ENCODE data around the gene JUP. TPM values are rescaled to one million over a fixed set of nuclear protein-coding genes. Genes with fewer than 3 reads are reported as not detected.

JUP gene
- total RNA-seq, 2 donors from 2014 or later, result 146 to 266 TPM

GRCh38 chr17:41793784-41794539 is 7.5 kb upstream of the JUP start:
- no peaks in the 10 kb centered on the region for H3K9me3 ChIP-seq
- H3K27me3 ChIP-seq (replicated peaks; ENCODE audit: insufficient read depth), result no peaks in the 10 kb centered on the region
- no peak for DNase-seq (ENCODE audit: low spot score)
- H3K4me1 ChIP-seq (replicated peaks), result no peaks in the 10 kb centered on the region
- no peaks in the 10 kb centered on the region for H3K36me3 ChIP-seq
- H3K4me3 ChIP-seq, result no peak overlapping the region
- H3K27ac ChIP-seq, result peak overlapping the region; percentile 54 to 57
- WGBS, result 71% methylated on average over 14 of the region's 14 CpGs
- TF ChIP-seq CTCF (IDR thresholded peaks at IDR 0.05) (no peak), POLR2A (IDR thresholded peaks at IDR 0.05) (no peak)
- intact Hi-C loops (cut with DNase I), result no loop called here

GRCh38 chr17:41792845-41793783 is 6.6 kb upstream of the JUP start:
- H3K4me1 ChIP-seq (replicated peaks), result no peaks in the 10 kb centered on the region
- peak overlapping the region; percentile 54 to 57 for H3K27ac ChIP-seq
- WGBS, result 26% methylated on average over 22 of the region's 22 CpGs
- no peak overlapping the region for H3K4me3 ChIP-seq
- no peaks in the 10 kb centered on the region for H3K27me3 ChIP-seq (replicated peaks; ENCODE audit: insufficient read depth)
- H3K9me3 ChIP-seq, result no peaks in the 10 kb centered on the region
- intact Hi-C loops (cut with DNase I), result no loop called here
- peak; percentile 61 for DNase-seq (ENCODE audit: low spot score)
- TF ChIP-seq POLR2AphosphoS5 (IDR thresholded peaks at IDR 0.05) (peak; percentile 43), CTCF (IDR thresholded peaks at IDR 0.05) (no peak), POLR2A (IDR thresholded peaks at IDR 0.05) (peak; percentile 76)
- no peaks in the 10 kb centered on the region for H3K36me3 ChIP-seq

- H3K27me3 ChIP-seq (replicated peaks; ENCODE audit: insufficient read depth), result no peaks in the 10 kb centered on the region
- no peaks in the 10 kb centered on the region for H3K36me3 ChIP-seq
- intact Hi-C loops (cut with DNase I), result no loop called here
- H3K4me1 ChIP-seq (replicated peaks), result peaks cover 9% of the 10 kb centered on the region
- H3K9me3 ChIP-seq, result no peaks in the 10 kb centered on the region
- H3K4me3 ChIP-seq, result no peak overlapping the region
- TF ChIP-seq POLR2AphosphoS5 (IDR thresholded peaks at IDR 0.05) (peak; percentile 99), POLR2A (IDR thresholded peaks at IDR 0.05) (peak; percentile 85), CTCF (IDR thresholded peaks at IDR 0.05) (peak in 1 of 4 experiments; percentile 55)
- WGBS, result 21% methylated on average over 4 of the region's 4 CpGs
- no peak for DNase-seq (ENCODE audit: low spot score)
- H3K27ac ChIP-seq, result peak overlapping the region; percentile 85
Observed at GRCh38 chr17:41787021-41787418, 509 bp upstream of the JUP start.

- WGBS, result 0% methylated on average over 22 of the region's 22 CpGs
- H3K27me3 ChIP-seq (replicated peaks; ENCODE audit: insufficient read depth), result no peaks in the 10 kb centered on the region
- peak overlapping the region; percentile 96 to 99 for H3K27ac ChIP-seq
- H3K9me3 ChIP-seq, result no peaks in the 10 kb centered on the region
- peak overlapping the region; percentile 74 to 95 for H3K4me3 ChIP-seq
- H3K4me1 ChIP-seq (replicated peaks), result peaks cover 16% of the 10 kb centered on the region
- peak; percentile 86 for DNase-seq (ENCODE audit: low spot score)
- H3K36me3 ChIP-seq, result no peaks in the 10 kb centered on the region
- intact Hi-C loops (cut with DNase I), result no loop called here
- peak; percentile 73 for TF ChIP-seq POLR2A (IDR thresholded peaks at IDR 0.05)
- peak; percentile 68 for TF ChIP-seq POLR2AphosphoS5 (IDR thresholded peaks at IDR 0.05)
- no peak for TF ChIP-seq CTCF (IDR thresholded peaks at IDR 0.05)
Observed at GRCh38 chr17:41785859-41786226, 668 bp downstream of the JUP start.
